Measurements from ENCODE around the gene ZNF493.

ZNF493 gene

GRCh38 chr19:21398851-21399250 is 1.9 kb downstream of the ZNF493 start:
- no peak for TF ChIP-seq CTCF (IDR thresholded peaks at IDR 0.05; ENCODE audit: insufficient read depth, low read depth, low read length, missing control alignments)
- peak; percentile 44 for DNase-seq (ENCODE audit: low read depth)
- H3K4me3 ChIP-seq (ENCODE audit: low read length): no peak overlapping the region

- TF ChIP-seq CTCF (IDR thresholded peaks at IDR 0.05; ENCODE audit: insufficient read depth, low read depth, low read length, missing control alignments): no peak
- no peak for DNase-seq (ENCODE audit: low read depth)
- H3K4me3 ChIP-seq (ENCODE audit: low read length): no peak overlapping the region
Observed at GRCh38 chr19:21402303-21402985, 5.5 kb downstream of the ZNF493 start.

GRCh38 chr19:21410166-21410565 is 13.2 kb downstream of the ZNF493 start:
- DNase-seq (ENCODE audit: low read depth): no peak
- H3K4me3 ChIP-seq (ENCODE audit: low read length): no peak overlapping the region
- no peak for TF ChIP-seq CTCF (IDR thresholded peaks at IDR 0.05; ENCODE audit: insufficient read depth, low read depth, low read length, missing control alignments)

GRCh38 chr19:21422244-21422643 is 25.3 kb downstream of the ZNF493 start:
- H3K4me3 ChIP-seq (ENCODE audit: low read length): no peak overlapping the region
- no peak for DNase-seq (ENCODE audit: low read depth)
- no peak for TF ChIP-seq CTCF (IDR thresholded peaks at IDR 0.05; ENCODE audit: insufficient read depth, low read depth, low read length, missing control alignments)

- TF ChIP-seq CTCF (IDR thresholded peaks at IDR 0.05; ENCODE audit: insufficient read depth, low read depth, low read length, missing control alignments): no peak
- no peak overlapping the region for H3K4me3 ChIP-seq (ENCODE audit: low read length)
- DNase-seq (ENCODE audit: low read depth): no peak
Observed at GRCh38 chr19:21423057-21424041, 26.4 kb downstream of the ZNF493 start.

- DNase-seq (ENCODE audit: low read depth): no peak
- no peak overlapping the region for H3K4me3 ChIP-seq (ENCODE audit: low read length)
- TF ChIP-seq CTCF (IDR thresholded peaks at IDR 0.05; ENCODE audit: insufficient read depth, low read depth, low read length, missing control alignments): no peak
Observed at GRCh38 chr19:21430675-21431074, 33.7 kb downstream of the ZNF493 start.
